Activated CD8-positive, alpha-beta memory T cell treated with anti-CD3 and anti-CD28 coated beads, Interleukin-2, amount 50 U/mL, for 1 hour (primary cell): ENCODE data around the gene PLPP4.

Experiments
- DNase-seq: peaks from one replicate; pipeline ENCODE4 v3.0.0-alpha.2; 2020; ENCODE audit errors: extremely low read depth

PLPP4 gene

GRCh38 chr10:120609006-120609405 lies 152.0 kb downstream of the PLPP4 start:
- no peak for DNase-seq

- no peak for DNase-seq
These were observed 153.8 kb downstream of the PLPP4 start for GRCh38 chr10:120610791-120611190.

GRCh38 chr10:120612756-120613155 lies 155.7 kb downstream of the PLPP4 start:
- DNase-seq: no peak

- DNase-seq: no peak
These were observed 156.2 kb downstream of the PLPP4 start for GRCh38 chr10:120613180-120613579.

- no peak for DNase-seq
These were observed 157.7 kb downstream of the PLPP4 start for GRCh38 chr10:120614680-120615079.

GRCh38 chr10:120616311-120616911 lies 159.4 kb downstream of the PLPP4 start:
- DNase-seq: no peak

- DNase-seq: no peak
These were observed 171.2 kb downstream of the PLPP4 start for GRCh38 chr10:120628197-120628596.

GRCh38 chr10:120630266-120630665 lies 173.2 kb downstream of the PLPP4 start:
- DNase-seq: no peak

GRCh38 chr10:120632047-120632446 lies 175.0 kb downstream of the PLPP4 start:
- DNase-seq: no peak

- DNase-seq: no peak
These were observed 175.9 kb downstream of the PLPP4 start for GRCh38 chr10:120632942-120633341.

GRCh38 chr10:120634659-120635058 lies 177.6 kb downstream of the PLPP4 start:
- no peak for DNase-seq
